HEK293 (cell line): ENCODE data around the gene PNLIP.

ENCODE experiments used
- CTCF ChIA-PET: fragments of 350-600 bp; formaldehyde crosslinking; extraction: SDS; loops from one replicate; lab custom pipeline; 2021; ENCODE audit warnings: antibody characterized with exemption; lab: Yijun Ruan, JAX
- POLR2A ChIA-PET: fragments of 300-600 bp; formaldehyde crosslinking; extraction: SDS; loops from one replicate; lab custom pipeline; 2020; ENCODE audit warnings: antibody characterized with exemption, inconsistent platforms; lab: Yijun Ruan, JAX
- H3K27ac ChIP-seq: fragments of 200-500 bp; sonication (Bioruptor generic); 2 replicates; pipeline ENCODE4 v1.5.1; 2014; ENCODE audit warnings: low read depth, low read length, control low read depth, inconsistent platforms; ENCODE audit errors: extremely low read depth
- H3K36me3 ChIP-seq, 2 experiments: fragments of 200-500 bp in 1 of 2; sonication (Bioruptor generic) in 1 of 2; 1 replicate in 1 of 2; 2 replicates in 1 of 2; pipeline ENCODE4 v1.5.1; 2014 to 2017; ENCODE audit warnings: inconsistent platforms in 2 of 2, low read length in 2 of 2; ENCODE audit not compliant: control insufficient read depth in 2 of 2, insufficient read depth in 1 of 2
- H3K4me1 ChIP-seq: fragments of 200-500 bp; sonication (Bioruptor generic); 2 replicates; pipeline ENCODE4 v1.5.1; 2014; ENCODE audit warnings: mild to moderate bottlenecking, low read length, inconsistent platforms; ENCODE audit not compliant: control insufficient read depth, insufficient read depth
- H3K4me3 ChIP-seq: 2 replicates; pipeline ENCODE4 v1.5.1; 2011; ENCODE audit warnings: low read depth, mild to moderate bottlenecking, control low read depth, low read length, moderate library complexity
- H3K9me3 ChIP-seq: fragments of 200-500 bp; sonication (Bioruptor generic); 2 replicates; pipeline ENCODE4 v1.5.1; 2014; ENCODE audit warnings: low read depth, low read length, inconsistent platforms; ENCODE audit not compliant: control insufficient read depth, insufficient read depth
- BCL11B ChIP-seq: fragments of 450-650 bp; formaldehyde crosslinking; IDR thresholded peaks from 2 replicates; pipeline ENCODE4 v1.5.1; 2016; ENCODE audit warnings: low read depth, missing biosample characterization, missing genetic modification characterization
- GLI4 ChIP-seq: fragments of 450-650 bp; formaldehyde crosslinking; IDR thresholded peaks from 2 replicates; pipeline ENCODE4 v1.5.1; 2016; ENCODE audit warnings: missing biosample characterization, missing genetic modification characterization
- GLIS1 ChIP-seq: fragments of 450-650 bp; formaldehyde crosslinking; IDR thresholded peaks from 2 replicates; pipeline ENCODE4 v1.5.1; 2016; ENCODE audit warnings: missing biosample characterization, missing genetic modification characterization
- HOXC10 ChIP-seq: sonication (generic); formaldehyde crosslinking; IDR thresholded peaks from 2 replicates; pipeline ENCODE4 v1.8.1; 2023; ENCODE audit warnings: mild to moderate bottlenecking, missing genetic modification reagents
- OSR2 ChIP-seq: fragments of 450-650 bp; formaldehyde crosslinking; IDR thresholded peaks from 2 replicates; pipeline ENCODE4 v1.5.1; 2016; ENCODE audit warnings: missing biosample characterization, missing genetic modification characterization
- ZBTB7A ChIP-seq: fragments of 450-650 bp; formaldehyde crosslinking; IDR thresholded peaks from 2 replicates; pipeline ENCODE4 v1.5.1; 2016; ENCODE audit warnings: low read depth, missing biosample characterization, missing genetic modification characterization
- ZNF157 ChIP-seq: fragments of 450-650 bp; formaldehyde crosslinking; IDR thresholded peaks from 2 replicates; pipeline ENCODE4 v1.5.1; 2016; ENCODE audit warnings: missing biosample characterization, missing genetic modification characterization
- ZNF211 ChIP-seq: fragments of 450-650 bp; formaldehyde crosslinking; IDR thresholded peaks from 2 replicates; pipeline ENCODE4 v1.5.1; 2016; ENCODE audit warnings: low read depth, missing biosample characterization, missing genetic modification characterization
- ZNF48 ChIP-seq: fragments of 450-650 bp; formaldehyde crosslinking; IDR thresholded peaks from 2 replicates; pipeline ENCODE4 v1.5.1; 2016; ENCODE audit warnings: missing biosample characterization, missing genetic modification characterization
- ZNF501 ChIP-seq: fragments of 450-650 bp; formaldehyde crosslinking; IDR thresholded peaks from 2 replicates; pipeline ENCODE4 v1.5.1; 2016; ENCODE audit warnings: missing biosample characterization, missing genetic modification characterization
- ZNF561 ChIP-seq: fragments of 450-650 bp; IDR thresholded peaks from 2 replicates; pipeline ENCODE4 v1.5.1; 2018; ENCODE audit warnings: missing biosample characterization, missing genetic modification characterization, borderline replicate concordance
- ZNF600 ChIP-seq: fragments of 450-650 bp; formaldehyde crosslinking; IDR thresholded peaks from 2 replicates; pipeline ENCODE4 v1.5.1; 2016; ENCODE audit warnings: missing biosample characterization, missing genetic modification characterization
- ZNF654 ChIP-seq: fragments of 450-650 bp; formaldehyde crosslinking; IDR thresholded peaks from 2 replicates; pipeline ENCODE4 v1.5.1; 2016; ENCODE audit warnings: low read depth, missing biosample characterization, missing genetic modification characterization
- ZNF658 ChIP-seq: fragments of 450-650 bp; formaldehyde crosslinking; IDR thresholded peaks from 2 replicates; pipeline ENCODE4; 2016; ENCODE audit warnings: missing biosample characterization, missing genetic modification characterization
- ZNF664 ChIP-seq: fragments of 450-650 bp; formaldehyde crosslinking; IDR thresholded peaks from 2 replicates; pipeline ENCODE4 v1.5.1; 2016; ENCODE audit warnings: missing biosample characterization, missing genetic modification characterization
- ZNF768 ChIP-seq: fragments of 450-650 bp; formaldehyde crosslinking; IDR thresholded peaks from 2 replicates; pipeline ENCODE4 v1.5.1; 2018; ENCODE audit warnings: missing biosample characterization, mild to moderate bottlenecking, missing genetic modification characterization
- TF ChIP-seq, protein P1 (sequence below): fragments of 450-650 bp; formaldehyde crosslinking; IDR thresholded peaks from 2 replicates; pipeline ENCODE4 v1.5.1; 2016; ENCODE audit warnings: missing biosample characterization, missing genetic modification characterization
- TF ChIP-seq, protein P2 (sequence below): fragments of 450-650 bp; formaldehyde crosslinking; conservative IDR thresholded peaks from 2 replicates; pipeline ENCODE4 v1.5.1; 2016; ENCODE audit warnings: low read depth, missing biosample characterization, missing genetic modification characterization
- TF ChIP-seq, protein P3 (sequence below): fragments of 450-650 bp; formaldehyde crosslinking; IDR thresholded peaks from 2 replicates; pipeline ENCODE4 v1.5.1; 2017; ENCODE audit warnings: missing biosample characterization, mild to moderate bottlenecking, missing genetic modification characterization, moderate library complexity
- TF ChIP-seq, protein P4 (sequence below): fragments of 450-650 bp; formaldehyde crosslinking; IDR thresholded peaks from 2 replicates; pipeline ENCODE4 v1.5.1; 2016; ENCODE audit warnings: missing biosample characterization, missing genetic modification characterization
- TF ChIP-seq, protein P5 (sequence below): fragments of 450-650 bp; formaldehyde crosslinking; IDR thresholded peaks from 2 replicates; pipeline ENCODE4 v1.5.1; 2016; ENCODE audit warnings: missing biosample characterization, missing genetic modification characterization
- TF ChIP-seq, protein P6 (sequence below): fragments of 450-650 bp; formaldehyde crosslinking; IDR thresholded peaks from 2 replicates; pipeline ENCODE4 v1.5.1; 2016; ENCODE audit warnings: missing biosample characterization, missing genetic modification characterization

Gene PNLIP

DNA sequence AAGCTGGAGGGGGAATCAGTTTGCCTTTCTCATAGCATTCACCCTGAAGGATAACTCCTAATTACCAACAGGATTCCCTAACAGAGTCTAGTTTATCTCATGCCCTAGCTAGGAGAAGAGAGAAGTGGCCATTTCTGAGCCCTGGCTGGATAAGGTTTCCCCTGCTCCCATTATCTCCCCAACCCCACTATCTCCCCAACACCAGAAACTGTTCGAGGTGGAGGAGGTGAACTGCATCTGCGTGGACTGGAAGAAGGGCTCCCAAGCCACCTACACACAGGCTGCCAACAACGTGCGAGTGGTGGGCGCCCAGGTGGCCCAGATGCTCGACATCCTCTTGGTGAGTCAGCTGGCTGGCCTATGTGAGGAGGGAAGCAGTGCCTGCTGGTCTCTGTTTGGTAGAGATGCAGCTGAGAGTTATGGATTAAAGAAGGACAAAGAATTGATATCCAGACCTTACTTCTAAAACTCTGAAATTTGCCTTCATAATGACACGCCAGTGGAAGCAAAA lies 48.8 kb downstream of the PNLIP start:
- Histone ChIP-seq H3K36me3 (no peaks in the 10 kb centered on the region), H3K4me1 (peaks cover 9% of the 10 kb centered on the region), H3K27ac (no peak overlapping the region), H3K9me3 (no peaks in the 10 kb centered on the region), H3K4me3 (no peak overlapping the region)
- CTCF ChIA-PET = interaction anchor here (0.7 kb wide), 1 partner anchor 87 kb away, joined by 4 read pairs; no protein-coding TSS in a partner anchor
- POLR2A ChIA-PET = interaction anchor here (0.7 kb wide), 1 partner anchor 121 kb away, joined by 4 read pairs; no protein-coding TSS in a partner anchor
- TF ChIP-seq ZNF658 (no peak), ZNF654 (tag by site-specific recombination) (no peak), GLIS1 (tag by site-specific recombination) (no peak), HOXC10 (CRISPR knock-in tag) (no peak), ZNF600 (tag by site-specific recombination) (no peak), OSR2 (tag by site-specific recombination) (no peak), ZNF664 (no peak), ZBTB7A (tag by site-specific recombination) (no peak), ZNF501 (tag by site-specific recombination) (no peak)
- TF ChIP-seq, protein P1, sequence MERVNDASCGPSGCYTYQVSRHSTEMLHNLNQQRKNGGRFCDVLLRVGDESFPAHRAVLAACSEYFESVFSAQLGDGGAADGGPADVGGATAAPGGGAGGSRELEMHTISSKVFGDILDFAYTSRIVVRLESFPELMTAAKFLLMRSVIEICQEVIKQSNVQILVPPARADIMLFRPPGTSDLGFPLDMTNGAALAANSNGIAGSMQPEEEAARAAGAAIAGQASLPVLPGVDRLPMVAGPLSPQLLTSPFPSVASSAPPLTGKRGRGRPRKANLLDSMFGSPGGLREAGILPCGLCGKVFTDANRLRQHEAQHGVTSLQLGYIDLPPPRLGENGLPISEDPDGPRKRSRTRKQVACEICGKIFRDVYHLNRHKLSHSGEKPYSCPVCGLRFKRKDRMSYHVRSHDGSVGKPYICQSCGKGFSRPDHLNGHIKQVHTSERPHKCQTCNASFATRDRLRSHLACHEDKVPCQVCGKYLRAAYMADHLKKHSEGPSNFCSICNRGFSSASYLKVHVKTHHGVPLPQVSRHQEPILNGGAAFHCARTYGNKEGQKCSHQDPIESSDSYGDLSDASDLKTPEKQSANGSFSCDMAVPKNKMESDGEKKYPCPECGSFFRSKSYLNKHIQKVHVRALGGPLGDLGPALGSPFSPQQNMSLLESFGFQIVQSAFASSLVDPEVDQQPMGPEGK = no peak
- TF ChIP-seq, protein P2, sequence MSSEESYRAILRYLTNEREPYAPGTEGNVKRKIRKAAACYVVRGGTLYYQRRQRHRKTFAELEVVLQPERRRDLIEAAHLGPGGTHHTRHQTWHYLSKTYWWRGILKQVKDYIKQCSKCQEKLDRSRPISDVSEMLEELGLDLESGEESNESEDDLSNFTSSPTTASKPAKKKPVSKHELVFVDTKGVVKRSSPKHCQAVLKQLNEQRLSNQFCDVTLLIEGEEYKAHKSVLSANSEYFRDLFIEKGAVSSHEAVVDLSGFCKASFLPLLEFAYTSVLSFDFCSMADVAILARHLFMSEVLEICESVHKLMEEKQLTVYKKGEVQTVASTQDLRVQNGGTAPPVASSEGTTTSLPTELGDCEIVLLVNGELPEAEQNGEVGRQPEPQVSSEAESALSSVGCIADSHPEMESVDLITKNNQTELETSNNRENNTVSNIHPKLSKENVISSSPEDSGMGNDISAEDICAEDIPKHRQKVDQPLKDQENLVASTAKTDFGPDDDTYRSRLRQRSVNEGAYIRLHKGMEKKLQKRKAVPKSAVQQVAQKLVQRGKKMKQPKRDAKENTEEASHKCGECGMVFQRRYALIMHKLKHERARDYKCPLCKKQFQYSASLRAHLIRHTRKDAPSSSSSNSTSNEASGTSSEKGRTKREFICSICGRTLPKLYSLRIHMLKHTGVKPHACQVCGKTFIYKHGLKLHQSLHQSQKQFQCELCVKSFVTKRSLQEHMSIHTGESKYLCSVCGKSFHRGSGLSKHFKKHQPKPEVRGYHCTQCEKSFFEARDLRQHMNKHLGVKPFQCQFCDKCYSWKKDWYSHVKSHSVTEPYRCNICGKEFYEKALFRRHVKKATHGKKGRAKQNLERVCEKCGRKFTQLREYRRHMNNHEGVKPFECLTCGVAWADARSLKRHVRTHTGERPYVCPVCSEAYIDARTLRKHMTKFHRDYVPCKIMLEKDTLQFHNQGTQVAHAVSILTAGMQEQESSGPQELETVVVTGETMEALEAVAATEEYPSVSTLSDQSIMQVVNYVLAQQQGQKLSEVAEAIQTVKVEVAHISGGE (tag by site-specific recombination) = no peak

DNA sequence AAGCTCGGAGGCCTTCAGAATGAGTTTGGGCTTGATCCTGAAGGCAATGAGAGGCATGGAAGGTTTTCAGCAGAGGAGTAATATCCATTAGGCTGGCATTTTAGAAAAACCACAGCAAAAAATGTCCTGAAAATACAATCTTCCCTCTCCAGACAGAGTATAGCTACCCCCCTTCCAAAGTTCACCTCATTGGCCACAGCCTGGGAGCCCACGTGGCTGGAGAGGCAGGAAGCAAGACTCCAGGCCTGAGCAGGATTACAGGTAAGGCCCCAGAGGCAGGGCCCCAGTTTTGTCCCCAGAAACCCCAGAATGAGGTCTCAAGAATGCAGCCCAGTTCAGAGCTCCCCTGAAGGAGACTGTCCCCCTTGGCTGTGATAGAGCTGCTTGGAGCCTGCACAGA lies 50.3 kb downstream of the PNLIP start:
- no peaks in the 10 kb centered on the region for H3K9me3 ChIP-seq
- no peaks in the 10 kb centered on the region for H3K4me1 ChIP-seq
- TF ChIP-seq BCL11B (tag by site-specific recombination) (no peak), ZNF561 (tag by site-specific recombination) (no peak), ZNF48 (tag by site-specific recombination) (no peak), ZNF157 (tag by site-specific recombination) (no peak), ZNF211 (tag by site-specific recombination) (no peak), GLIS1 (tag by site-specific recombination) (no peak), GLI4 (no peak), ZNF768 (tag by site-specific recombination) (no peak)
- TF ChIP-seq, protein P3, sequence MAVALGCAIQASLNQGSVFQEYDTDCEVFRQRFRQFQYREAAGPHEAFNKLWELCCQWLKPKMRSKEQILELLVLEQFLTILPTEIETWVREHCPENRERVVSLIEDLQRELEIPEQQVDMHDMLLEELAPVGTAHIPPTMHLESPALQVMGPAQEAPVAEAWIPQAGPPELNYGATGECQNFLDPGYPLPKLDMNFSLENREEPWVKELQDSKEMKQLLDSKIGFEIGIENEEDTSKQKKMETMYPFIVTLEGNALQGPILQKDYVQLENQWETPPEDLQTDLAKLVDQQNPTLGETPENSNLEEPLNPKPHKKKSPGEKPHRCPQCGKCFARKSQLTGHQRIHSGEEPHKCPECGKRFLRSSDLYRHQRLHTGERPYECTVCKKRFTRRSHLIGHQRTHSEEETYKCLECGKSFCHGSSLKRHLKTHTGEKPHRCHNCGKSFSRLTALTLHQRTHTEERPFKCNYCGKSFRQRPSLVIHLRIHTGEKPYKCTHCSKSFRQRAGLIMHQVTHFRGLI (tag by site-specific recombination) = no peak
- TF ChIP-seq, protein P4, sequence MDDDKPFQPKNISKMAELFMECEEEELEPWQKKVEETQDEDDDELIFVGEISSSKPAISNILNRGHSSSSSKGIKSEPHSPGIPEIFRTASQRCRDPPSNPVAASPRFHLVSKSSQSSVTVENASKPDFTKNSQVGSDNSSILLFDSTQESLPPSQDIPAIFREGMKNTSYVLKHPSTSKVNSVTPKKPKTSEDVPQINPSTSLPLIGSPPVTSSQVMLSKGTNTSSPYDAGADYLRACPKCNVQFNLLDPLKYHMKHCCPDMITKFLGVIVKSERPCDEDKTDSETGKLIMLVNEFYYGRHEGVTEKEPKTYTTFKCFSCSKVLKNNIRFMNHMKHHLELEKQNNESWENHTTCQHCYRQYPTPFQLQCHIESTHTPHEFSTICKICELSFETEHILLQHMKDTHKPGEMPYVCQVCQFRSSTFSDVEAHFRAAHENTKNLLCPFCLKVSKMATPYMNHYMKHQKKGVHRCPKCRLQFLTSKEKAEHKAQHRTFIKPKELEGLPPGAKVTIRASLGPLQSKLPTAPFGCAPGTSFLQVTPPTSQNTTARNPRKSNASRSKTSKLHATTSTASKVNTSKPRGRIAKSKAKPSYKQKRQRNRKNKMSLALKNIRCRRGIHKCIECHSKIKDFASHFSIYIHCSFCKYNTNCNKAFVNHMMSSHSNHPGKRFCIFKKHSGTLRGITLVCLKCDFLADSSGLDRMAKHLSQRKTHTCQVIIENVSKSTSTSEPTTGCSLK = no peak
- TF ChIP-seq, protein P5, sequence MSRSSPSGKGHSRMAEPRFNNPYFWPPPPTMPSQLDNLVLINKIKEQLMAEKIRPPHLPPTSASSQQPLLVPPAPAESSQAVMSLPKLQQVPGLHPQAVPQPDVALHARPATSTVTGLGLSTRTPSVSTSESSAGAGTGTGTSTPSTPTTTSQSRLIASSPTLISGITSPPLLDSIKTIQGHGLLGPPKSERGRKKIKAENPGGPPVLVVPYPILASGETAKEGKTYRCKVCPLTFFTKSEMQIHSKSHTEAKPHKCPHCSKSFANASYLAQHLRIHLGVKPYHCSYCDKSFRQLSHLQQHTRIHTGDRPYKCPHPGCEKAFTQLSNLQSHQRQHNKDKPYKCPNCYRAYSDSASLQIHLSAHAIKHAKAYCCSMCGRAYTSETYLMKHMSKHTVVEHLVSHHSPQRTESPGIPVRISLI = no peak
- TF ChIP-seq, protein P6, sequence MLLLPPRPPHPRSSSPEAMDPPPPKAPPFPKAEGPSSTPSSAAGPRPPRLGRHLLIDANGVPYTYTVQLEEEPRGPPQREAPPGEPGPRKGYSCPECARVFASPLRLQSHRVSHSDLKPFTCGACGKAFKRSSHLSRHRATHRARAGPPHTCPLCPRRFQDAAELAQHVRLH (tag by site-specific recombination) = no peak
- CTCF ChIA-PET = interaction anchor here (0.8 kb wide), 1 partner anchor 192 kb away, joined by 3 read pairs; no protein-coding TSS in a partner anchor
- H3K27ac ChIP-seq = no peak overlapping the region
- H3K36me3 ChIP-seq = no peaks in the 10 kb centered on the region
- no peak overlapping the region for H3K4me3 ChIP-seq
- POLR2A ChIA-PET = no interaction called here
